Measurements from ENCODE around the gene LRRC14B. TPM values are rescaled to one million over a fixed set of nuclear protein-coding genes. Genes with fewer than 3 reads are reported as not detected.
"Not testable (repeated sequence)": the region's sequence is repeated elsewhere in the genome, so short reads cannot be mapped to it uniquely, and the experiment has no call there.

Gene LRRC14B
- total RNA-seq, 1 experiment from 2014 or later = 0.82 TPM

GRCh38 chr5:243683-244367 lies 52.5 kb downstream of the LRRC14B start:
- H3K27me3 ChIP-seq (ENCODE audit: control insufficient read depth, insufficient read depth, low read length); DNase-seq (ENCODE audit: low read depth, low spot score); ATAC-seq; H3K4me1 ChIP-seq (ENCODE audit: control insufficient read depth, insufficient read depth, low read length); in situ Hi-C loops (cut with HindIII; ENCODE audit: low pct_unique_long_range_greater_than_20kb, low sequenced_read_pairs); H3K9me3 ChIP-seq (ENCODE audit: control insufficient read depth, insufficient read depth, low read depth, low read length); H3K27ac ChIP-seq (ENCODE audit: low read length); intact Hi-C loops (cut with micrococcal nuclease; ENCODE audit: unreplicated experiment); CTCF ChIA-PET; H3K4me3 ChIP-seq (ENCODE audit: low read depth in 2 of 2, low read length in 2 of 2); BruUV-seq (replicated peaks); POLR2A ChIA-PET; H3K36me3 ChIP-seq (ENCODE audit: control insufficient read depth, insufficient read depth, low read length): not testable (repeated sequence)

GRCh38 chr5:245717-246116 lies 54.4 kb downstream of the LRRC14B start:
- DNase-seq (ENCODE audit: low read depth, low spot score); H3K4me3 ChIP-seq (ENCODE audit: low read depth in 2 of 2, low read length in 2 of 2); BruUV-seq (replicated peaks); in situ Hi-C loops (cut with HindIII; ENCODE audit: low pct_unique_long_range_greater_than_20kb, low sequenced_read_pairs); H3K27me3 ChIP-seq (ENCODE audit: control insufficient read depth, insufficient read depth, low read length); intact Hi-C loops (cut with micrococcal nuclease; ENCODE audit: unreplicated experiment); H3K9me3 ChIP-seq (ENCODE audit: control insufficient read depth, insufficient read depth, low read depth, low read length); ATAC-seq; POLR2A ChIA-PET; H3K4me1 ChIP-seq (ENCODE audit: control insufficient read depth, insufficient read depth, low read length); H3K36me3 ChIP-seq (ENCODE audit: control insufficient read depth, insufficient read depth, low read length); H3K27ac ChIP-seq (ENCODE audit: low read length); CTCF ChIA-PET: not testable (repeated sequence)

Other genes starting within 250 kb of the LRRC14B start
- gene PLEKHG4B, start 99.3 kb upstream of the LRRC14B start, total RNA-seq (2021; ENCODE audit: unreplicated experiment) = 8.9 TPM
- 8.1 TPM for gene CCDC127, start 26.7 kb downstream of the LRRC14B start, total RNA-seq (2021; ENCODE audit: unreplicated experiment)
- gene SDHA, start 26.8 kb downstream of the LRRC14B start, total RNA-seq (2021; ENCODE audit: unreplicated experiment) = 171 TPM
- gene PDCD6, start 80.2 kb downstream of the LRRC14B start, total RNA-seq (2021; ENCODE audit: unreplicated experiment) = 148 TPM
- 23.6 TPM for gene AHRR, start 130.2 kb downstream of the LRRC14B start, total RNA-seq (2021; ENCODE audit: unreplicated experiment)